Osteoblast (primary cell): Measurements from ENCODE around the gene ORC3. TPM values are rescaled to one million over a fixed set of nuclear protein-coding genes. Genes with fewer than 3 reads are reported as not detected.

Experiments
- DNase-seq: peaks from one replicate; pipeline ENCODE4 v3.0.0; 2011; ENCODE audit warnings: low spot score, mixed read lengths; ENCODE audit not compliant: insufficient read length; ENCODE audit errors: missing footprints
- H2AFZ ChIP-seq: 2 replicates; pipeline ENCODE4 v1.6.0; 2011; ENCODE audit warnings: mild to moderate bottlenecking, low read length
- H3K27ac ChIP-seq: 2 replicates; pipeline ENCODE4 v1.5.1; 2011; ENCODE audit warnings: mild to moderate bottlenecking, low read depth, low read length, moderate library complexity
- H3K27me3 ChIP-seq: 2 replicates; pipeline ENCODE4 v1.6.0; 2012; ENCODE audit warnings: mild to moderate bottlenecking, control low read depth, inconsistent platforms, low read length, moderate library complexity; ENCODE audit not compliant: insufficient read depth
- H3K36me3 ChIP-seq: 2 replicates; pipeline ENCODE4 v1.5.1; 2011; ENCODE audit warnings: mild to moderate bottlenecking, low read length, control low read depth, moderate library complexity; ENCODE audit not compliant: insufficient read depth
- H3K4me1 ChIP-seq: 2 replicates; pipeline ENCODE4 v1.5.1; 2011; ENCODE audit warnings: mild to moderate bottlenecking, low read length, control low read depth, moderate library complexity; ENCODE audit not compliant: insufficient read depth
- H3K4me2 ChIP-seq: 2 replicates; pipeline ENCODE4 v1.6.0; 2011; ENCODE audit warnings: mild to moderate bottlenecking, low read length; ENCODE audit not compliant: insufficient read depth
- H3K4me3 ChIP-seq: fragments of 200-600 bp; sonication (generic); 3 replicates; pipeline ENCODE4 v1.5.1; 2012; ENCODE audit warnings: mild to moderate bottlenecking, low read length, inconsistent platforms; ENCODE audit not compliant: insufficient read depth
- H3K79me2 ChIP-seq: 2 replicates; pipeline ENCODE4 v1.6.0; 2012; ENCODE audit warnings: mild to moderate bottlenecking, low read length, control low read depth, inconsistent platforms; ENCODE audit not compliant: insufficient read depth
- H3K9me3 ChIP-seq: 2 replicates; pipeline ENCODE4 v1.5.1; 2011; ENCODE audit warnings: low read depth, low read length, control low read depth
- H4K20me1 ChIP-seq: 2 replicates; pipeline ENCODE4 v1.6.0; 2012; ENCODE audit warnings: mild to moderate bottlenecking, low read length, control low read depth; ENCODE audit not compliant: insufficient read depth
- CTCF ChIP-seq: IDR thresholded peaks from 2 replicates; pipeline ENCODE4 v1.5.1; 2011; ENCODE audit warnings: mild to moderate bottlenecking, low read depth, low read length, moderate library complexity; ENCODE audit errors: extremely low read depth
- total RNA-seq: library from RNA; depleted of rRNA; stranded (reverse); fragments of >200 nt; gene quantifications from 2 replicates; pipeline ENCODE4 v1.2.3, GENCODE V29; 2012

ORC3 gene
- total RNA-seq, 1 donor = 26.1 TPM

GRCh38 chr6:87555506-87555905 is 34.4 kb upstream of the ORC3 start:
- H3K9me3 ChIP-seq = no peaks in the 10 kb centered on the region
- H3K27me3 ChIP-seq = no peaks in the 10 kb centered on the region
- no peak overlapping the region for H3K4me3 ChIP-seq
- H2AFZ ChIP-seq = no peak overlapping the region
- DNase-seq = no peak
- peaks cover 23% of the 10 kb centered on the region for H3K79me2 ChIP-seq
- peaks cover 7% of the 10 kb centered on the region for H4K20me1 ChIP-seq
- no peak overlapping the region for H3K4me2 ChIP-seq
- H3K36me3 ChIP-seq = peaks cover 30% of the 10 kb centered on the region
- H3K4me1 ChIP-seq = no peaks in the 10 kb centered on the region
- H3K27ac ChIP-seq = no peak overlapping the region
- no peak for TF ChIP-seq CTCF

- Histone ChIP-seq H3K4me3 (no peak overlapping the region), H3K79me2 (peaks cover 16% of the 10 kb centered on the region), H3K4me2 (no peak overlapping the region), H3K36me3 (peaks cover 40% of the 10 kb centered on the region), H3K9me3 (no peaks in the 10 kb centered on the region), H3K27ac (no peak overlapping the region), H4K20me1 (peaks cover 3% of the 10 kb centered on the region), H3K27me3 (no peaks in the 10 kb centered on the region), H2AFZ (no peak overlapping the region), H3K4me1 (no peaks in the 10 kb centered on the region)
- TF ChIP-seq CTCF = no peak
- DNase-seq = no peak
These were observed 31.5 kb upstream of the ORC3 start for GRCh38 chr6:87558446-87558845.

- Histone ChIP-seq H3K36me3 (peaks cover 31% of the 10 kb centered on the region), H4K20me1 (peaks cover 3% of the 10 kb centered on the region), H3K27ac (no peak overlapping the region), H3K79me2 (peaks cover 24% of the 10 kb centered on the region), H3K4me2 (no peak overlapping the region), H3K4me3 (no peak overlapping the region), H3K27me3 (no peaks in the 10 kb centered on the region), H3K4me1 (no peaks in the 10 kb centered on the region), H2AFZ (no peak overlapping the region), H3K9me3 (no peaks in the 10 kb centered on the region)
- no peak for TF ChIP-seq CTCF
- no peak for DNase-seq
These were observed 28.9 kb upstream of the ORC3 start for GRCh38 chr6:87561017-87561416.

- peaks cover 3% of the 10 kb centered on the region for H3K36me3 ChIP-seq
- no peak for TF ChIP-seq CTCF
These were observed 17.9 kb upstream of the ORC3 start for GRCh38 chr6:87572021-87572420.

More at GRCh38 chr6:87572021-87572420, 17.9 kb upstream of the ORC3 start:
- peaks cover 29% of the 10 kb centered on the region for H4K20me1 ChIP-seq
- H3K27me3 ChIP-seq = no peaks in the 10 kb centered on the region
- H3K27ac ChIP-seq = no peak overlapping the region
- DNase-seq = no peak
- peaks cover 8% of the 10 kb centered on the region for H3K4me1 ChIP-seq
- no peaks in the 10 kb centered on the region for H3K9me3 ChIP-seq
- H3K4me2 ChIP-seq = no peak overlapping the region
- peaks cover 82% of the 10 kb centered on the region for H3K79me2 ChIP-seq
- H2AFZ ChIP-seq = no peak overlapping the region
- no peak overlapping the region for H3K4me3 ChIP-seq
